ENCODE data around the gene CRYBG1.
"Not testable (repeated sequence)": the region's sequence is repeated elsewhere in the genome, so short reads cannot be mapped to it uniquely, and the experiment has no call there.

CRYBG1 gene

GRCh38 chr6:106540907-106541306 lies 180.4 kb downstream of the CRYBG1 start:
- POLR2A ChIA-PET: no interaction called here
- H3K9me3 ChIP-seq (ENCODE audit: control extremely low read depth in 1 of 5, control insufficient read depth in 4 of 5, insufficient read depth in 2 of 5, low read depth in 1 of 5, low read length in 4 of 5): no peaks in the 10 kb centered on the region
- peaks cover 32 to 41% (median 37%) of the 10 kb centered on the region in 4 experiments for H3K4me1 ChIP-seq (ENCODE audit: control extremely low read depth in 1 of 4, control insufficient read depth in 4 of 4, insufficient read depth in 4 of 4, low read length in 3 of 4)
- no peak overlapping the region for H3K4me3 ChIP-seq (ENCODE audit: control insufficient read depth in 1 of 7, extremely low read depth in 1 of 7, insufficient read depth in 4 of 7, low read depth in 2 of 7, low read length in 6 of 7)
- 100% methylated on average over 4 of the region's 6 CpGs for WGBS (ENCODE audit: insufficient coverage)
- no peak overlapping the region for H3K27ac ChIP-seq (ENCODE audit: insufficient read depth in 1 of 2, low read depth in 1 of 2, low read length in 2 of 2, poor library complexity in 1 of 2, severe bottlenecking in 2 of 2)
- H3K27me3 ChIP-seq (replicated peaks in 2 of 5; ENCODE audit: control insufficient read depth in 4 of 5, insufficient read depth in 5 of 5, low read length in 4 of 5): no peaks in the 10 kb centered on the region
- CTCF ChIA-PET: interaction anchor here (0.8 to 5.1 kb wide), 8 partner anchors 9 to 96 kb away, joined by 3 to 35 read pairs (median 4); no protein-coding TSS in a partner anchor
- no peak for DNase-seq
- peaks cover 2 to 21% (median 4%) of the 10 kb centered on the region in 4 experiments for H3K36me3 ChIP-seq (ENCODE audit: control insufficient read depth in 4 of 4, insufficient read depth in 4 of 4, low read length in 3 of 4)

- CTCF ChIA-PET: interaction anchor here (0.6 to 2.6 kb wide), 12 partner anchors 9 to 104 kb away, joined by 3 to 9 read pairs (median 4); no protein-coding TSS in a partner anchor
- Histone ChIP-seq H3K27ac (ENCODE audit: insufficient read depth in 1 of 2, low read depth in 1 of 2, low read length in 2 of 2, poor library complexity in 1 of 2, severe bottlenecking in 2 of 2) (peak overlapping the region; percentile 59 to 85), H3K4me1 (ENCODE audit: control extremely low read depth in 1 of 4, control insufficient read depth in 4 of 4, insufficient read depth in 4 of 4, low read length in 3 of 4) (peaks cover 26 to 55% (median 38%) of the 10 kb centered on the region in 4 experiments), H3K4me3 (ENCODE audit: control insufficient read depth in 1 of 7, extremely low read depth in 1 of 7, insufficient read depth in 4 of 7, low read depth in 2 of 7, low read length in 6 of 7) (peak overlapping the region in 3 of 7 experiments; percentile 2 to 36 (median 17)), H3K36me3 (ENCODE audit: control insufficient read depth in 4 of 4, insufficient read depth in 4 of 4, low read length in 3 of 4) (peaks cover 2 to 12% (median 4%) of the 10 kb centered on the region in 4 experiments), H3K27me3 (replicated peaks in 2 of 5; ENCODE audit: control insufficient read depth in 4 of 5, insufficient read depth in 5 of 5, low read length in 4 of 5) (no peaks in the 10 kb centered on the region), H3K9me3 (ENCODE audit: control extremely low read depth in 1 of 5, control insufficient read depth in 4 of 5, insufficient read depth in 2 of 5, low read depth in 1 of 5, low read length in 4 of 5) (no peaks in the 10 kb centered on the region)
- peak in 2 of 3 donors; percentile 52 to 54 for DNase-seq
- POLR2A ChIA-PET: interaction anchor here (1.0 kb wide), 1 partner anchor 26 kb away, joined by 3 read pairs; no protein-coding TSS in a partner anchor
- WGBS (ENCODE audit: insufficient coverage): 0% methylated on average over 2 of the region's 2 CpGs
These were observed 185.8 kb downstream of the CRYBG1 start for GRCh38 chr6:106546261-106546690.

- ChIA-PET POLR2A (interaction anchor here (1.0 kb wide), 1 partner anchor 27 kb away, joined by 3 read pairs; no protein-coding TSS in a partner anchor), CTCF (interaction anchor here (0.6 to 2.6 kb wide), 13 partner anchors 8 to 104 kb away, joined by 3 to 9 read pairs (median 4); no protein-coding TSS in a partner anchor)
- Histone ChIP-seq H3K27ac (ENCODE audit: insufficient read depth in 1 of 2, low read depth in 1 of 2, low read length in 2 of 2, poor library complexity in 1 of 2, severe bottlenecking in 2 of 2) (peak overlapping the region; percentile 59 to 85), H3K4me3 (ENCODE audit: control insufficient read depth in 1 of 7, extremely low read depth in 1 of 7, insufficient read depth in 4 of 7, low read depth in 2 of 7, low read length in 6 of 7) (peak overlapping the region in 5 of 7 experiments; percentile 2 to 55 (median 29)), H3K36me3 (ENCODE audit: control insufficient read depth in 4 of 4, insufficient read depth in 4 of 4, low read length in 3 of 4) (peaks cover 2 to 12% (median 4%) of the 10 kb centered on the region in 4 experiments), H3K9me3 (ENCODE audit: control extremely low read depth in 1 of 5, control insufficient read depth in 4 of 5, insufficient read depth in 2 of 5, low read depth in 1 of 5, low read length in 4 of 5) (no peaks in the 10 kb centered on the region), H3K4me1 (ENCODE audit: control extremely low read depth in 1 of 4, control insufficient read depth in 4 of 4, insufficient read depth in 4 of 4, low read length in 3 of 4) (peaks cover 26 to 55% (median 38%) of the 10 kb centered on the region in 4 experiments), H3K27me3 (replicated peaks in 2 of 5; ENCODE audit: control insufficient read depth in 4 of 5, insufficient read depth in 5 of 5, low read length in 4 of 5) (no peaks in the 10 kb centered on the region)
- peak; percentile 79 to 98 (median 96) for DNase-seq
- no CpG with 5 or more reads among the region's 5 CpGs for WGBS (ENCODE audit: insufficient coverage)
These were observed 186.3 kb downstream of the CRYBG1 start for GRCh38 chr6:106546691-106547414.

GRCh38 chr6:106547601-106548453 lies 187.3 kb downstream of the CRYBG1 start:
- H3K9me3 ChIP-seq (ENCODE audit: control extremely low read depth in 1 of 5, control insufficient read depth in 4 of 5, insufficient read depth in 2 of 5, low read depth in 1 of 5, low read length in 4 of 5): no peaks in the 10 kb centered on the region
- peaks cover 26 to 55% (median 38%) of the 10 kb centered on the region in 4 experiments for H3K4me1 ChIP-seq (ENCODE audit: control extremely low read depth in 1 of 4, control insufficient read depth in 4 of 4, insufficient read depth in 4 of 4, low read length in 3 of 4)
- ChIA-PET CTCF (interaction anchor here (0.7 to 2.6 kb wide), 9 partner anchors 9 to 105 kb away, joined by 3 to 9 read pairs (median 4); no protein-coding TSS in a partner anchor), POLR2A (interaction anchor here (1.0 kb wide), 1 partner anchor 28 kb away, joined by 3 read pairs; no protein-coding TSS in a partner anchor)
- H3K27ac ChIP-seq (ENCODE audit: insufficient read depth in 1 of 2, low read depth in 1 of 2, low read length in 2 of 2, poor library complexity in 1 of 2, severe bottlenecking in 2 of 2): peak overlapping the region; percentile 46 to 85
- 22% methylated on average over 4 of the region's 6 CpGs for WGBS (ENCODE audit: insufficient coverage)
- peak overlapping the region in 1 of 7 experiments; percentile 55 for H3K4me3 ChIP-seq (ENCODE audit: control insufficient read depth in 1 of 7, extremely low read depth in 1 of 7, insufficient read depth in 4 of 7, low read depth in 2 of 7, low read length in 6 of 7)
- H3K27me3 ChIP-seq (replicated peaks in 2 of 5; ENCODE audit: control insufficient read depth in 4 of 5, insufficient read depth in 5 of 5, low read length in 4 of 5): no peaks in the 10 kb centered on the region
- H3K36me3 ChIP-seq (ENCODE audit: control insufficient read depth in 4 of 4, insufficient read depth in 4 of 4, low read length in 3 of 4): peaks cover 2 to 12% (median 4%) of the 10 kb centered on the region in 4 experiments
- peak in 2 of 3 donors; percentile 49 to 61 for DNase-seq

GRCh38 chr6:106548926-106549455 lies 188.5 kb downstream of the CRYBG1 start:
- CTCF ChIA-PET: interaction anchor here (2.1 to 11.7 kb wide), 2 partner anchors 29 to 39 kb away, joined by 8 to 139 read pairs; no protein-coding TSS in a partner anchor
- H3K27me3 ChIP-seq (replicated peaks in 2 of 5; ENCODE audit: control insufficient read depth in 4 of 5, insufficient read depth in 5 of 5, low read length in 4 of 5); POLR2A ChIA-PET; DNase-seq; H3K9me3 ChIP-seq (ENCODE audit: control extremely low read depth in 1 of 5, control insufficient read depth in 4 of 5, insufficient read depth in 2 of 5, low read depth in 1 of 5, low read length in 4 of 5); H3K27ac ChIP-seq (ENCODE audit: insufficient read depth in 1 of 2, low read depth in 1 of 2, low read length in 2 of 2, poor library complexity in 1 of 2, severe bottlenecking in 2 of 2); H3K4me3 ChIP-seq (ENCODE audit: control insufficient read depth in 1 of 7, extremely low read depth in 1 of 7, insufficient read depth in 4 of 7, low read depth in 2 of 7, low read length in 6 of 7): not testable (repeated sequence)
- 100% methylated on average over 3 of the region's 6 CpGs for WGBS (ENCODE audit: insufficient coverage)
- Histone ChIP-seq H3K36me3 (ENCODE audit: control insufficient read depth in 4 of 4, insufficient read depth in 4 of 4, low read length in 3 of 4) (peaks cover 2 to 12% (median 7%) of the 10 kb centered on the region in 4 experiments), H3K4me1 (ENCODE audit: control extremely low read depth in 1 of 4, control insufficient read depth in 4 of 4, insufficient read depth in 4 of 4, low read length in 3 of 4) (peaks cover 26 to 55% (median 38%) of the 10 kb centered on the region in 4 experiments)

GRCh38 chr6:106549521-106549920 lies 189.0 kb downstream of the CRYBG1 start:
- H3K4me3 ChIP-seq (ENCODE audit: control insufficient read depth in 1 of 7, extremely low read depth in 1 of 7, insufficient read depth in 4 of 7, low read depth in 2 of 7, low read length in 6 of 7): no peak overlapping the region
- peaks cover under 1 to 10% (median 6%) of the 10 kb centered on the region in 4 experiments for H3K36me3 ChIP-seq (ENCODE audit: control insufficient read depth in 4 of 4, insufficient read depth in 4 of 4, low read length in 3 of 4)
- no peak for DNase-seq
- peaks cover 26 to 55% (median 38%) of the 10 kb centered on the region in 4 experiments for H3K4me1 ChIP-seq (ENCODE audit: control extremely low read depth in 1 of 4, control insufficient read depth in 4 of 4, insufficient read depth in 4 of 4, low read length in 3 of 4)
- H3K27ac ChIP-seq (ENCODE audit: insufficient read depth in 1 of 2, low read depth in 1 of 2, low read length in 2 of 2, poor library complexity in 1 of 2, severe bottlenecking in 2 of 2): no peak overlapping the region
- no peaks in the 10 kb centered on the region for H3K27me3 ChIP-seq (replicated peaks in 2 of 5; ENCODE audit: control insufficient read depth in 4 of 5, insufficient read depth in 5 of 5, low read length in 4 of 5)
- ChIA-PET CTCF (interaction anchor here (2.1 to 11.7 kb wide), 2 partner anchors 30 to 39 kb away, joined by 8 to 139 read pairs; no protein-coding TSS in a partner anchor), POLR2A (no interaction called here)
- WGBS (ENCODE audit: insufficient coverage): 38% methylated on average over 1 of the region's 1 CpG
- H3K9me3 ChIP-seq (ENCODE audit: control extremely low read depth in 1 of 5, control insufficient read depth in 4 of 5, insufficient read depth in 2 of 5, low read depth in 1 of 5, low read length in 4 of 5): no peaks in the 10 kb centered on the region
